Stimulated activated CD4-positive, alpha-beta T cell treated with anti-CD3 and anti-CD28 coated beads, Interleukin-2, amount 100 ng/mL, for 48 hours (primary cell): ENCODE data around the gene GLI2.

ENCODE experiments used
- DNase-seq, 2 donors: peaks; one replicate each; pipeline ENCODE4 v3.0.0-alpha.2; 2020

The GLI2 gene

GRCh38 chr2:120715353-120715752 is 20.3 kb upstream of the GLI2 start:
- DNase-seq = no peak

GRCh38 chr2:120715941-120716340 is 19.7 kb upstream of the GLI2 start:
- no peak for DNase-seq

- no peak for DNase-seq
Observed at GRCh38 chr2:120716641-120717585, 18.8 kb upstream of the GLI2 start.

GRCh38 chr2:120719491-120719890 is 16.2 kb upstream of the GLI2 start:
- no peak for DNase-seq

- DNase-seq = no peak
Observed at GRCh38 chr2:120720231-120720630, 15.4 kb upstream of the GLI2 start.

GRCh38 chr2:120720746-120721375 is 14.8 kb upstream of the GLI2 start:
- no peak for DNase-seq

GRCh38 chr2:120722246-120722567 is 13.5 kb upstream of the GLI2 start:
- DNase-seq = no peak

- no peak for DNase-seq
Observed at GRCh38 chr2:120722568-120723421, 12.9 kb upstream of the GLI2 start.

GRCh38 chr2:120726245-120726644 is 9.4 kb upstream of the GLI2 start:
- DNase-seq = no peak

- DNase-seq = no peak
Observed at GRCh38 chr2:120729406-120730399, 6.0 kb upstream of the GLI2 start.

- no peak for DNase-seq
Observed at GRCh38 chr2:120731175-120731574, 4.5 kb upstream of the GLI2 start.

GRCh38 chr2:120732506-120733237 is 3.0 kb upstream of the GLI2 start:
- no peak for DNase-seq

GRCh38 chr2:120733238-120733932 is 2.3 kb upstream of the GLI2 start:
- no peak for DNase-seq

GRCh38 chr2:120734930-120735651 is 577 bp upstream of the GLI2 start:
- no peak for DNase-seq

GRCh38 chr2:120736202-120736623 is 545 bp downstream of the GLI2 start:
- no peak for DNase-seq

GRCh38 chr2:120736624-120737339 is 1.1 kb downstream of the GLI2 start:
- DNase-seq = no peak

- no peak for DNase-seq
Observed at GRCh38 chr2:120737340-120738101, 1.9 kb downstream of the GLI2 start.

GRCh38 chr2:120738117-120738516 is 2.4 kb downstream of the GLI2 start:
- no peak for DNase-seq
